ENCODE results near the gene DRAM2. TPM values are rescaled to one million over a fixed set of nuclear protein-coding genes. Genes with fewer than 3 reads are reported as not detected.
"Not testable (repeated sequence)": the region's sequence is repeated elsewhere in the genome, so short reads cannot be mapped to it uniquely, and the experiment has no call there.

DRAM2 gene
- total and polyA plus RNA-seq, 12 donors = 21.2 to 126 (median 50.8) TPM

DNA sequence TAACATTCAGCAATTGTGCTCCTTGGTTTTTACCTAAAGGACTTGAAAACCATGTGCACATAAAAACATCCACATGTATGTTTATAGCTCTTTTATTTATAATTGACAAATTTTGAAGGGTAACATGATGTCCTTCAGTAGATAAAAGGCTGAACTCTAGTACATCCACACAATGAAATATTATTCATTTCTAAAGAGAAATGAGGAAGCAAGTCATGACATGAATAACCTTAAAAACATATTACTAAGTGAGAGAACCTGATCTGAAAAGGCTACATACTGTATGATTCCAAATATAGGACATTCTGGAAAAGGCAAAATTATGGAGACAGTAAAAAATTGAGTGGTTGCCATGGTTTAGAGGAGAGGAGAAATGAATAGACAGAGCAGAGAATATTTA lies 50.3 kb downstream of the DRAM2 start:
- intact Hi-C loops (cut with DNase I) = no loop called here

DNA sequence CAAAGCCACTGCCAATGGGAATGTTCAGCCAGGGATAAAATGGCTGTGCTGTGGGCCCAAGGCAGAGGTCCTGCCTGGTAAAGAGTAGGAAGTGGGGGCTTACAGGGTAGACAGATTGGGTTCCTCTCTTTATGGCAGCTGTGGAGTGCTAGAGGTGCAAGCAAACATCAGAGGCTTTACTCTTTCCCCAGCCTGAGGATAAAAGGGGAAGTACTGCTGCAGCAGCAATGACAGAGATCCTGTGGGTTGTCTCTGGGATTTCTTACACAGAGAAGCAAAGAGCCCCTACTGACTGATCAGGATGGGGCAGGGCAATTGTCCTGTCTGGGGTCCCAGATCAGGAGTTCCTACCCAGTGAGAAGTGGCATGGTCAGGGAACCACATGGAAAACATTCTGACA lies 54.2 kb downstream of the DRAM2 start:
- no peak for DNase-seq
- intact Hi-C loops (cut with DNase I) = no loop called here
- TF ChIP-seq, protein P1, sequence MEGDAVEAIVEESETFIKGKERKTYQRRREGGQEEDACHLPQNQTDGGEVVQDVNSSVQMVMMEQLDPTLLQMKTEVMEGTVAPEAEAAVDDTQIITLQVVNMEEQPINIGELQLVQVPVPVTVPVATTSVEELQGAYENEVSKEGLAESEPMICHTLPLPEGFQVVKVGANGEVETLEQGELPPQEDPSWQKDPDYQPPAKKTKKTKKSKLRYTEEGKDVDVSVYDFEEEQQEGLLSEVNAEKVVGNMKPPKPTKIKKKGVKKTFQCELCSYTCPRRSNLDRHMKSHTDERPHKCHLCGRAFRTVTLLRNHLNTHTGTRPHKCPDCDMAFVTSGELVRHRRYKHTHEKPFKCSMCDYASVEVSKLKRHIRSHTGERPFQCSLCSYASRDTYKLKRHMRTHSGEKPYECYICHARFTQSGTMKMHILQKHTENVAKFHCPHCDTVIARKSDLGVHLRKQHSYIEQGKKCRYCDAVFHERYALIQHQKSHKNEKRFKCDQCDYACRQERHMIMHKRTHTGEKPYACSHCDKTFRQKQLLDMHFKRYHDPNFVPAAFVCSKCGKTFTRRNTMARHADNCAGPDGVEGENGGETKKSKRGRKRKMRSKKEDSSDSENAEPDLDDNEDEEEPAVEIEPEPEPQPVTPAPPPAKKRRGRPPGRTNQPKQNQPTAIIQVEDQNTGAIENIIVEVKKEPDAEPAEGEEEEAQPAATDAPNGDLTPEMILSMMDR (IDR thresholded peaks at IDR 0.05) = no peak
- no peak for TF ChIP-seq POLR2A (IDR thresholded peaks at IDR 0.05)
- Histone ChIP-seq H3K36me3 (replicated peaks in 1 of 2) (no peaks in the 10 kb centered on the region), H3K27me3 (no peaks in the 10 kb centered on the region), H3K4me3 (no peak overlapping the region), H3K27ac (no peak overlapping the region), H3K4me1 (replicated peaks in 1 of 2) (no peaks in the 10 kb centered on the region), H3K9me3 (replicated peaks in 1 of 3) (no peaks in the 10 kb centered on the region)

More for the DNA sequence above, 50.3 kb downstream of the DRAM2 start:
- H3K9me3 ChIP-seq (replicated peaks in 1 of 3) = peaks cover 0 to 4% (median 0%) of the 10 kb centered on the region in 3 donors
- H3K27ac ChIP-seq = no peak overlapping the region
- H3K27me3 ChIP-seq = no peaks in the 10 kb centered on the region
- H3K4me1 ChIP-seq (replicated peaks in 1 of 2) = no peaks in the 10 kb centered on the region
- DNase-seq = no peak
- no peaks in the 10 kb centered on the region for H3K36me3 ChIP-seq (replicated peaks in 1 of 2)
- no peak overlapping the region for H3K4me3 ChIP-seq
- TF ChIP-seq POLR2A (IDR thresholded peaks at IDR 0.05) = no peak
- TF ChIP-seq, protein P1 (IDR thresholded peaks at IDR 0.05) = no peak

DNA sequence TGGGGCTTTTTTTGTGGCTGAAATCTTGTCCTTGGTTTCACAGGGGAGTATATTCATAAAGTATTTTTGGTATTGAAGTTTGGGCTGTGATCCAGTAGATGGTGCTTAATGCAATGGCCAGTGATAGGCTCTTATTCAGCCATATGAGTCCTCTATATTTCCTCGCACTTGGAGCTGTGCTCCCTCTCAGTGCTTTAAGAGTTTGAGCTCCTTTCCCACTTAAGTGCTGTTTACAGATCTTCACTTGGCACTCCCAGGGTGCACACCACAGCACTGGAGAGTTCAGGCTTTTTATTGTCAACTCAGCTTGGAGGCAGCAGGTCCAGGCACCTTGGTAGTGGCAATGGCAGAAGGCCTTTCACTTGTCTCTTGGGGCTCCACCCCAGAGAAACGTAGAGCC lies 54.9 kb downstream of the DRAM2 start:
- Histone ChIP-seq H3K9me3 (replicated peaks in 1 of 3) (no peaks in the 10 kb centered on the region), H3K4me1 (replicated peaks in 1 of 2) (no peaks in the 10 kb centered on the region), H3K27ac (no peak overlapping the region), H3K36me3 (replicated peaks in 1 of 2) (no peaks in the 10 kb centered on the region), H3K4me3 (no peak overlapping the region), H3K27me3 (no peaks in the 10 kb centered on the region)
- TF ChIP-seq, protein P1 (IDR thresholded peaks at IDR 0.05) = no peak
- TF ChIP-seq POLR2A (IDR thresholded peaks at IDR 0.05) = no peak
- WGBS, 4 donors = 60 to 100% (median 62%) methylated on average over 1 to 2 of the region's 2 CpGs
- no peak for DNase-seq
- intact Hi-C loops (cut with DNase I) = no loop called here

DNA sequence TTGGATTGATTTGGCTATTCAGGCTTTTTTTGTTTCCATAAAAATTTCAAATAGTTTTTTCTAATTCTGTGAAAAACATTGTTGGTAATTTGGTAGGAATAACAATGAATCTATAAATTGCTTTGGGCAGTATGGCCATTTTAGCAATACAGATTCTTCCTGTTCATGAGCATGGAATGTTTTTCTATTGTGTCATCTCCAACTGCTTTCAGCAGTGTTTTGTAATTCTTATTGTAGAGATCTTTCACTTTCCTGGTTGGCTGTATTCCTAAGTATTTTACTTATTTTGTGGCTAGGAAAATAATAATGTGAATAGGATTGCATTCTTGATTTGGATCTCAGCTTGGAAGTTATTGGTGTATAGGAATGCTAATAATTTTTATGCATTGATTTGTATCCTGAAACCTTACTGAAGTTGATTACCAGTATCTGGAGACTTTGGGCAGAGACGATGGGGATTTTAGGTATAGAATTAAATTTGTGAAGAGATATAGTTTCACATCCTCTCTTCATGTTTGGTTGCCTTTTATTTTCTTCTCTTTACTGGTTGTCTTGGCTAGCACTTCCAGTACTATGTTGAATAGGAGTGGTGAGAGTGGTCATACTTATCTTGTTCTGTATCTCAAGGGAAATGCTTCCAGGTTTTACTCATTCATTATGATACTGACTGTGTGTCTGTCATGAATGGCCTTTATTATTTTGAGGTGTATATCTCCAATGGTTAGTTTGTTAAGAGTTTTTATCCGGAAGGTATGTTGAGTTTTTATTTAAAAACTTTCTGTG lies 57.3 kb downstream of the DRAM2 start:
- Histone ChIP-seq H3K4me1 (replicated peaks in 1 of 2) (no peaks in the 10 kb centered on the region), H3K27me3 (no peaks in the 10 kb centered on the region), H3K4me3 (no peak overlapping the region), H3K9me3 (replicated peaks in 1 of 3) (no peaks in the 10 kb centered on the region), H3K36me3 (replicated peaks in 1 of 2) (no peaks in the 10 kb centered on the region), H3K27ac (no peak overlapping the region)
- no peak for DNase-seq
- WGBS, 4 donors = 71 to 80% (median 79%) methylated on average over 2 of the region's 2 CpGs
- intact Hi-C loops (cut with DNase I) = no loop called here
- TF ChIP-seq, protein P1 (IDR thresholded peaks at IDR 0.05) = no peak
- TF ChIP-seq POLR2A (IDR thresholded peaks at IDR 0.05) = no peak

DNA sequence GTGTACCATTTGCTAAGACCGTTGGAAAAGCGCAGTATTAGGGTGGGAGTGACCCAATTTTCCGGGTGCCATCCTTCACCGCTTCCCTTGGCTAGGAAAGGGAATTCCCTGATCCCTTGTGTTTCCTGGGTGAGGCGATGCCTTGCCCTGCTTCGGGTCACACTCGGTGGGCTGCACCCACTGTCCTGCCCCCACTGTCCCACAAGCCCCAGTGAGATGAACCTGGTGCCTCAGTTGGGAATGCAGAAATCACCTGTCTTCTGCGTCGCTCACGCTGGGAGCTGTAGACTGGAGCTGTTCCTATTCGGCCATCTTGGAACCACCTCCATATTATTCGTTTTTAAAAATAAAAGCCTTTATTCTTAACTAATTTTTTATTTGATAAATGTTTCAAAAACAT lies 60.6 kb downstream of the DRAM2 start:
- H3K4me3 ChIP-seq; H3K27me3 ChIP-seq; H3K27ac ChIP-seq; H3K9me3 ChIP-seq (replicated peaks in 1 of 3); H3K36me3 ChIP-seq (replicated peaks in 1 of 2); DNase-seq; intact Hi-C loops (cut with DNase I); H3K4me1 ChIP-seq (replicated peaks in 1 of 2): not testable (repeated sequence)
- 88 to 93% (median 91%) methylated on average over 8 to 12 of the region's 12 CpGs for WGBS, 4 donors

DNA sequence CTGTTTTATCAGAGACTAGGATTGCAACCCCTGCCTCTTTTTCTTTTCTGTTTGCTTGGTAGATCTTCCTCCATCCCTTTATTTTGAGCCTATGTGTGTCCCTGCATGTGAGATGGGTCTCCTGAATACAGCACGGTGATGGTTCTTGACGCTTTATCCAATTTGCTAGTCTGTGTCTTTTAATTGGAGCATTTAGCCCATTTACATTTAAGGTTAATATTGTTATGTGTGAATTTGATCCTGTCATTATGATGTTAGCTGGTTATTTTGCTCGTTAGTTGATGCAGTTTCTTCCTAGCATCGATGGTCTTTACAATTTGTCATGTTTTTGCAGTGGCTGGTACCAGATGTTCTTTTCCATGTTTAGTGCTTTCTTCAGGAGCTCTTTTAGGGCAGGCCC lies 62.6 kb downstream of the DRAM2 start:
- H3K27me3 ChIP-seq; H3K36me3 ChIP-seq (replicated peaks in 1 of 2); H3K4me1 ChIP-seq (replicated peaks in 1 of 2); DNase-seq; H3K27ac ChIP-seq; intact Hi-C loops (cut with DNase I); H3K9me3 ChIP-seq (replicated peaks in 1 of 3); H3K4me3 ChIP-seq: not testable (repeated sequence)
- WGBS, 4 donors = 84 to 87% (median 85%) methylated on average over 4 of the region's 4 CpGs
